GM19238 (cell line): ENCODE data around the gene TEKT1.
"Not testable (repeated sequence)": the region's sequence is repeated elsewhere in the genome, so short reads cannot be mapped to it uniquely, and the experiment has no call there.

Source experiments
- DNase-seq: peaks from one replicate; pipeline ENCODE4 v3.0.0; 2011; ENCODE audit warnings: low spot score; ENCODE audit not compliant: insufficient read length

Gene TEKT1

DNA sequence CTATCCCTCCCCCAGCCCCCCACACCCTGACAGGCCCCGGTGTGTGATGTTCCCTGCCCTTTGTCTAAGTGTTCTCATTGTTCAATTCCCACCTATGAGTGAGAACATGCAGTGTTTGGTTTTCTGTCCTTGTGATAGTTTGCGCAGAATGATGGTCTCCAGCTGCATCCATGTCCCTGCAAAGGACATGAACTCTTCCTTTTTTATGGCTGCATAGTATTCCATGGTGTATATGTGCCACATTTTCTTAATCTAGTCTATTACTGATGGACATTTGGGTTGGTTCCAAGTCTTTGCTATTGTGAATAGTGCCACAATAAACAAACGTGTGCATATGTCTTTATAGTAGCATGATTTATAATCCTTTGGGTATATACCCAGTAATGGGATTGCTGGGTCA lies 15.2 kb downstream of the TEKT1 start:
- not testable (repeated sequence) for DNase-seq

DNA sequence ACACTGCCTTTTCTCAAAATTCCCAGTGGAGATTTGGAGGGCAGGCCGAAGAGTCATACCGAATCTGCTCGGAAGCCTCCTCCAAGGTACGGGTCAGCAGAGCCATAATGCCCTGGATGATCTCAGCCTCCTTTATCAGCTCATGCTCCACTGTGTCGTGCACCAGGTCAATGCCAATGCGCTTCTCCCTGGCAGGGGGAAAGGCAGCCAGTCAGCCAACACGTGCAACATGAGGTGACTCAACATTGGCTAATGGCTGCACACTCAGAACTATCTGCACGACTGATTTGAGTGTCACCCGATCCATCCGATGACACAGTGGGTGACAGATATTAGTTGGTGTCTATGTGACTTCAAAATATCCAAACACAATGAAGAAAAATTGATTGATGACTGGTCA lies 15.8 kb downstream of the TEKT1 start:
- no peak for DNase-seq

DNA sequence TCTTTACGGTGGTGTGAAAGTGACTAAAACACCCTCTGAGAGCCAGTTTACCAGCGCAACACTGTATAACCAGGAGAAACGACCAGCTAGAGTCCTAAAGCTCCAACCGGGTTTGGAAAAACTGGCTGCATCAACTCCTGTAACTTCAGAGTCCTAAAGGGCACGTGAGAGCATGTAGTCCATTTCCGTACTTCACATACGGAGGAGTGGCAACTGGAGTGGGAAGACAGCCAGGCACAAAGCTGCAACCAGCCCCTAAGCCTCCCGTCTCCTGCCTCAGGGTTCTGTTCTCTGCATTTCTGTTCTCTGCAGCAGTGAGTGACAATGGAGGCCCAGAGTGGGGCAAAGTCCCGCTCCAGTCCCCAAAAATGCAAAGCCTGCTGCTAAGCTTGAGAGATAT lies 19.2 kb downstream of the TEKT1 start:
- no peak for DNase-seq

DNA sequence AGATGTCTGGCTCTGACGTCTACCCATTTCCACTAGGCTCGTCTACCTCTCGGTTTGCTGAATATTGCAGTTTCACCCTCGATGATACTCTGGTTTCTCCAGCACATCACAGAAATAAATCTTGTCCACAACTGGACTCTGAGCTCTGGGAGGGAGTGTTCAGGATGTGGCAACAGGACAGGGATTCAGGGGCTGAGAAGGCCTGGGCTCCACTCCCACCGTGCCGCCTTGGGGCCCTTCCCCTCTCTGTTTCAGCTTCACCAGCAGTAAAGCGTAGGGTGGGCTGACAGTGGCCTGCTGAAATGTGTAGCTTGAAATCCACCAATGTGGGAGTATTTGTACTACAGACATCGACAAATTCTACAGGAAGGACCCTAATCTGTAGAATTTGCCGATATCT lies 20.0 kb downstream of the TEKT1 start:
- DNase-seq, result no peak

DNA sequence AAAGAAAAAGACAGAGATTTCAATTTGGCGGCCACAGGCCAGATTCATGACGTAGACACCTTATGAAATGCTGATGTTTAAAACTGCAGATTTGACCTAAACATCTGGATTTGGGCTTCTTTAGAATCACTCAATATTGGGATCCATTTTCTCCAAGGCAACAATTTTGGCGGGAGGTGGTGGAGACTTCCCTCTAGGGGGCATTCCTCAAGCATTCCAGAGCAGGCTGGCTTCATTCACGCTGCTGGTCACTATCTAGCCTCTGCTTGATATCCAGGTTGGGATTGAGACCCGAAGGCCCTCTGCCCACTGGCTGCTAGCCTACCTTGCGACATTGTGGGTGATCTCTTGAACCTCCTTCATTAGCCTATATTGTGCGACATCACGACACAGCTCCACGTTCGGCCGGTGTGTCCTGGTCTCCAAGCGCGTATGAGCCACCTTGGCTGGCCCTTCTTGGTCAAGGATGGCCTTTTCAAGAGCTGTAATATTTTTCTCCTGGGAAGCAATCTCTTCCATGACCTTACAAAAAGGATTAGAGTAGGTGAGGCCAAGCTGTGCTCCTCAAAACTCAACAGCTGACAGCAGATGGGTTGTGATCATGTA lies 31.0 kb downstream of the TEKT1 start:
- no peak for DNase-seq

DNA sequence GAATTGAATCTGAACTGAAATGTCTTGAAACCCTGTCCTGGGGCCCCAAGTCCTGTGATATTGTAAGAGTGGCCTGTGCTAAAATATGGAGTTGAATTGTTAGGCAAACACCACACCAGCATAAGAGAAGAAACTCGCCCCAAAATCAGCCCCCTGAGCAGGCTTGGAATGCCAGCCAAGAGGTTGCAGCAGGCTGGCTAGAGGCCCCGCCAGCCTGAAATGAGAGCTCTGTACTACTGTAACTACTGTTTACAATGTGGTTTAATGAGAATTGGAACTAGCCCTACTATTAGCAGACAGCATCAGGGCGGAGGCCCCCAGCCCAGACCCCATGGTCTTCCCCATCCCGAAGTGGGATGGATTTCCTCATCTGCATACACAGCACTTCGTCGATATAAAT lies 31.8 kb downstream of the TEKT1 start:
- DNase-seq, result no peak

DNA sequence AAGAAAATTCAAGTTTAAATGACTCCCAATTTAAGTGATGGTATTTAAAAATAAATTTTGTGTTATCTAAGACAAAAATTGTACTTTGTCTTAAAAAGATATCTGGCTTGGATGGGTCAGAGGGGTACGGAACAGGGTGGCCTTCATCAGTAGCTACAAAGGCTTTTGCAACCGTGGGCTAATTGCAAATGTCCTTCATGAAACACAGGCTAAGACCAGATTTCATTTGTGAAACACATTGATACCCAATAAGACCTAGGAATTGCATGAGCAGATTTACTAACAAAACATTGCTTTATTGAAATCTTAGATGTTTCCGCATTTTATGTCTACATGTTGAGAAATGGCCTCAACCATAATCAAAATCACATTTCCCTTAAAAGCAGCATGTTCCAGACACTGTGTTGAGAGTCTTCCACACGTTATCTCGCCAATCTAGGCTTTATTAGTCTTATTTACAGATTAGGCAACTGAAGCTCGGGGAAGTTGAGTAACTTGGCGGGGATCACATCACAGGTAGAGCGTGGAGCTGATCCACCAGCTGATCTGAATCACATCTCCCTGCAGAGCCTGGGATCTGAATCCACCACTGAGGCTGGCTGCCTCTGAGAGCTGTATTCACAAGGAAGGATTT lies 33.7 kb downstream of the TEKT1 start:
- DNase-seq, result no peak

DNA sequence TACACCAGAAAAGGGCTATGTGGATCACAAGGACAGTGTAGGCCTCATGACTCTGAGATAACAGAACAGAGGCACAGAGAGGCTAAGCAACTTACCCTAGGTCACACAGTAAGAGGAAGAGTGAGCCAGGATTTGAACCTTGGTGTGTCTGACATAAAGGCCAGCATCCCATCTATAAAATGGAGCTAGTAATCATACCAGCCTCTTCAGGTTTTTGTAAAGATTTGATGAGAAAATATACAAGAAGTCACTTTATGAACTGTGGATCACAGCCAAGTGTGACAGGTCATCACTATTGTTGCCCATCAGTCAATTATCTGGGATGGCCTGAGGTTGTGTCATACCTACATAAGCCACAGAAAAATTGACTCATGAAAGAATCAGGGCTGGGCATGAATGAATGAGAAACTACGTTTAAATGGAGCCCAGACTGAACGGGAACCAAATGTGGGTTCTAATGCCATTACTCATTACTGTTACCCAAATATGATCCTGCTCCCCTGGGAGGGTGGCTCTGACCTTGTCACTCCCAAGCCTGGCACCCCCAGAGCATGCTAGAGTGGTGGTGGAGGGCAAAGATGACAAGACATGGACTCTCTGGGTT lies 34.5 kb downstream of the TEKT1 start:
- DNase-seq, result no peak

DNA sequence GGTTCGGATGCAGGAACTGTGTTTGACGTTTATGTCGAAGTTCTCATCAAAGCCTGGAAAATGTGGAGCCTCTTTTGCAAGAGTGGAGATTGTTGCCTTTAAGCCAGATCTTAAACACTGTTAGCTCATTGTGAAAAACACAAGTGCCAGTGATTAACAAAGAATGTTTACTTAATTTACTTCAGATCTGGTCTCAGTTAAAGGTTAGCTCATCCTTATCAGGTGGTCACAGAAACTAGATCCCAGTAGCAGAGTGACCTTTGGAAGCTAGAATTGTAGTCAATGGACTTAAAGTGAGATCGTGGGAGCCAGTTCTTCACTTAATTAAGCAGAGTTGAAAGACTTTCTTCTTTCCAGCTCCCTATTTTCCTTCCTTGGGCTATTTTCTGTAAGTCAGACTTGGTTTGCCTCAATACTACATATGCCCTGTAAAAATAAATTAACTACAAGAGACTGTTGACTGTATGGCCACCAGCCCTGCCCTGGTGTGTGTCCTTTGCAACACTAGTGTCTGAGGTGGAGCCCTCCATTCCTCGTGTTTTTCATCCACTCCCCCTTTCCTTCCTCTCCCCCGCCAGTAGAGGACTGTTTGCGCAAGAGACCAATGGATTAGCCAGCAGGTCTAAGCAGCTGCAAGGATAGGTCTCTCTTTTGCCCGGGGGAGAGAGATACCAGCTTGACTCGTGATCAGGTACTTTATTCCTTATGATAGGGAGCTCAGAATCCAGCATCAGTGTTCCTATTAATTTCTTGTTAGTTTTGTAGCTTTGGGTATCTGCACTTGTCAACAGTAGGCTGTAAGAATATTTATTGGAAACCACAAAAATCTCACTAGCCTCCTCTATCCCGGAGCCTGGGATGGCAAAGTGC lies 35.3 kb downstream of the TEKT1 start:
- no peak for DNase-seq

DNA sequence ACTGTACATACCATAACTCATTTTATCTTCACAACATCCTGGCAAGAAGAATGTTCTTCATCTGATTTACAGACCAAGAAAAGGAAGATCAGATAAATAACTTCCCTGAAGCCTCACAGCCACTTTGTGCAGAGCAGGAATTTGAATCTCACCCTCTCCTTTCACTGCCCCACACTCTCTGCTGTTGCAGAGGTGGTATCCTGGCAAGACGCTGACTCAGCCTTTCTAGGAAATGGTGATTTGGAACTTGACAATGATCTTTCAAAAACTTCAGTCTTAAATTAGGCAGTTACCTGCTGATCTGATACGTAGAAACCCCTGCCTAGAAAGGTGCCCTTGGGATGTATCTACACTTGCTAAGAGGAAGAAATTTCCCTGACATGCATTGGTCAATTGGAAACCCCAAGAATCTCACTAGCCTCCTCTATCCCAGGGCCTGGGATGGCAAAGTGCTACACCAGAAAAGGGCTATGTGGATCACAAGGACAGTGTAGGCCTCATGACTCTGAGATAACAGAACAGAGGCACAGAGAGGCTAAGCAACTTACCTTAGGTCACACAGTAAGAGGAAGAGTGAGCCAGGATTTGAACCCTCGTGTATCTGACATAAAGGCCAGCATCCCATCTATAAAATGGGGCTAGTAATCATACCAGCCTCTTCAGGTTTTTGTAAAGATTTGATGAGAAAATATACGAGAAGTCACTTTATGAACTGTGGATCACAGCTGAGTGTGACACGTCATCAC lies 37.6 kb downstream of the TEKT1 start:
- no peak for DNase-seq

DNA sequence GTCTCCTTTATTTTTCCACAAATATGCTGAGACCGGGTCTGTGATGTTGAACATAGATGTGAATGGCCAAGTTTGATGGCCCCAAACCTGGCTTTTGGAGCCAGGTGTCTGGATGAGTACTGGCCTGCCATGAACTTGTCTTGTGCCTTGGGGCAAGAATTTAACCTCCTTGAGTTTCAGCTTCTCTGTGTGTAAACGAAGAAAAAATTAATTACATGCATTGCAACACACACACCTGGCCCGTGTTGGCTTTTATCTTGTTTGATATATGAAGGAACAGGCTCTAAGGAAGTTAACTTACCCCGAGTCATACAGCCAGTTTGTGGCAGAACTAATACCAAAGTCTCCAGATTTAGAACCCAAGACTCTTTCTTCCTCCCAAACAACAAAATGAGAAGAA lies 42.4 kb downstream of the TEKT1 start:
- no peak for DNase-seq

DNA sequence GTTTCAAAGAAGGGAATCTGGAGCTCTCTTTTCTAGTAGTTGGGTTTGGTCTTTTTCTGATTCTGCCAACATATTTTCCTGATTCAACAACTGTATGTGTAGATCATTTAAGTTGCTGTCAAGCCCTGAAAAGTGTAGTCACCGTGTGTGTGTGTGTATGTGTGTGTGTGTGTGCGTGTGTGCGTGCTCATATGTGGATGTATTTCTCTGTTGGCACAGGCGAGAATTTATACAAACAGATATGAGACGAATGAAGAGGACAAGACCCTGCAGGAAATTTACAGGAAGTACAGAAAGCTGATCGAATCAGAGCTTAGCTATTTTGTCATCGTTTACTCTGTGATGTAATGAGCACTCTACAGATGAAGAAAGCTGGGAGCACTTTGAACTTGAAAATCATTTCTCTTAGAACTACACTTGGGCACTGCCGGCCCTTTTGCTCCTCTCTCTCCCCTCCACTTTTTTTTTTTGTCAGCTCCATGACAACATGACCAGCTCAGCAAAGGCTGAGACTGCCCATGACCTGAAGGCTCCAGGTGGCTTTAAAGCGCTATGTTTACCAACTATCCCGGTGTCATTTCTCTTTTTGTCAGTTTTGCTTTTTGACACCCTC lies 44.3 kb downstream of the TEKT1 start:
- DNase-seq, result no peak

DNA sequence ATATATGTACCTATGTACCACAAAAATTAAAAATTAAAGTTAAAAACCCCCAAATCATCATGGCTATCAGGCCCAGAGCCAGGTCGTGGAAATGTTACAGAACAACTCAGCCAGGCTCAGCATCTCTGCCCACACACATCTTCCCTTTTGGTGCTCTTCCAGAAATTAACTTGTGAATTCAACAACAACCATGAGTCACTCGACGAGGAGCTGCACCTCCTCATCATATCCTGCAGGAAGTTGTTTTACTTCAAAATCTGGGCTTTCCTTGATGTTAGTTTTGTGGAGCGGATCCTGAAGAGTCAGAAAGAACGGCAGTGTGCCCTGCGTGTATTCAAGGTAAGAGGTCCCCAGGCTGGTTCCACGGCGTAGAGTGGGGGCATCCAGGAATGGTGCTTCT lies 44.9 kb downstream of the TEKT1 start:
- DNase-seq, result no peak

DNA sequence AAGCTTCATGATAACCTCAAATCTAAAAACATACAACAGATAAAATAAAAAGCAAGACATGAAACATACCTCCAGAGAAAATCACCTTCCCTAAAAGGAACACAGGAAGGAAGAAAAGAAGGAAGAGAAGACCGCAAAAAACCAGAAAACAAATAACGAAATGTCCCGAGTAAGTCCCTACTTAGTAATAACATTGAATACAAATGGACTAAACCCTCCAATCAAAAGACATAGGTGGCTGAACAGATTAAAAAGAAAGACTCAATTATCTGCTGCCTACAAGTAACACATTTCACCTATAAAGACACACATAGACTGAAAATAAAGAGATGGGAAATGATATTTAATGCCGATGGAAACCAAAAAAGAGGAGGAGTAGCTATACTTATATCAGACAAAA lies 49.3 kb downstream of the TEKT1 start:
- DNase-seq, result no peak

DNA sequence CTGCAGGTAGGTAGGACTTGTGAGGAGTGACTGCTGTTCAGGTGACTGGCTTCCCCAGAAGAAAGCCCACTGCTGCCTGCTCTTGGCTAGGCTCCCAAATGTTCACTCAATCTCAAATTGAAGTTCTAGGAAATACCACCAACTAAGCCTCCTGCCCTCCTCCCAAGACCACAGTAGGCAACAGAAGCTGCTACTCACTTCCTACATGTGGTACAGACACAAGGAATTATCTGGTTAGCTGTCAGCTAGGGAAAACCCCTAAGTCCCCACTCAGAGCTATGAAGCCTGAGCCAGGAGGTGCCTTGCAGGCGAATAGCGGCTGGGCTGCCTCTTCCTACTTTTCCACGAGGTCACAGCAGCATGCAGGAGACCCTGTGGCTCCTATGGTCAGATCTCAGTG lies 50.6 kb downstream of the TEKT1 start:
- no peak for DNase-seq

DNA sequence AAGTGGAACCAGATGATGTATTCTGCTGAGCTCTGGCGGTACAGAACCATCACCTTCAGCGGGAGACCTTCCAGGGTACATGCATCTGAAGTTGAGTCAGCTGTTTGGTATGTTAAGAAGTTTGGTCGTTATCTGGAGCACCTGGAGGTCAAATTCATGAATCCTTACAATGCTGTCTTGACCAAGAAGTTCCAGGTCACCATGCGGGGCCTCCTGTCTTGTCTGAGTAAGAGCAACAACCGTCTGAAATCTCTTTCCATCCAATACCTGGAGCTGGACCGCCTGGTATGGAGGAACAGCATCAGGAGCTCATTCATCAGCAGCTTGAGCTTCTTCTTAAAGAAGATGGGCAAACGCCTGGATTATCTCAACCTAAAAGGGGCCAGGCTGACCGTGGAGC lies 51.5 kb downstream of the TEKT1 start:
- no peak for DNase-seq

DNA sequence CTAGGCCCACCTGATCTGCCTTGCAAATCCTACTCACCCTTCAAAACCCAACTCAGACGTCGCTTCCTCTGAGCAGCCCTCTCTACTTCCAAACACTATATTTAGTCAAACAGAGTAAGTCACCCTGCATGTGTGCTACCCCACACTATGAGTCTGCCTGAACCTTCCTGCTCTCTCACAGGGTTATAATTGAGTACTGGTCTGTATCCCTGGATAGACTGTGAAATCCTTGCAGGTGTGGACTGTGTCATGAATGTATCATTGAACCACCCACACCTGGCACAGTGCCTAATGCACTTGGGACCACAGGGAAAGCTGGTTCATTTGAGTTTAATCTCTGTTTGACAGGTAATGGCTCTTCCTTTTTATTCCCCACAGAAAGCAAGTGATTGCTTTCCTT lies 52.1 kb downstream of the TEKT1 start:
- no peak for DNase-seq

DNA sequence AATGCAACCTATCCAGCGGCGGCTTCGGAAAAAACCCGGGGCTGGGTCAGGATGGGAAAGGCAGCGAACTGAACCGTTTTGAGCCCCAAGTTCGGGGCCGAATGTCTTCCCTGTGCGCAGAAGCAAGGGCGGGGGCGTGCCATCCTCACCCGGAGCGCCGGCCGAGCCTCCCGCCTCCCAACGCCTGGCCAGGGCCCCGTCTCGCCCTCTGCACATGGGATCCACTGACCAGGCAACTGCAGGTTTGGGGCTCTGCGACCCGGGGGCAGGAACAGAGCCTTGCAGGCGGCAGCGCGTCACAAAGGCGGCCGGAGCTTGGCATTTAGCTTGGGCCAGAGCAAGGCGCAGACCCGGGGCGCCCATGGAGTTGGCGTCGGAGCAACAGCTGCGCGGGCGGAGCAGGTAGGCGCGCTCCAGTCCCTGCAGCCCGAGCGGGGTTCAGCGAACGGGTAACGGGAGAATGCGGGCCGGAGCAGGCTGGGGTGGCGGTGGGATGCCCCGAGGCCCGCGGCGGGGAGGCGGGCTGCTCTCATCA lies 55.6 kb downstream of the TEKT1 start, which contains the start of gene FBXO39:
Gene FBXO39, plus strand, starts transcription at position 345 of the 535 bp plus-strand sequence. CDS start 3,654 bp downstream, outside the sequence.
- no peak for DNase-seq

DNA sequence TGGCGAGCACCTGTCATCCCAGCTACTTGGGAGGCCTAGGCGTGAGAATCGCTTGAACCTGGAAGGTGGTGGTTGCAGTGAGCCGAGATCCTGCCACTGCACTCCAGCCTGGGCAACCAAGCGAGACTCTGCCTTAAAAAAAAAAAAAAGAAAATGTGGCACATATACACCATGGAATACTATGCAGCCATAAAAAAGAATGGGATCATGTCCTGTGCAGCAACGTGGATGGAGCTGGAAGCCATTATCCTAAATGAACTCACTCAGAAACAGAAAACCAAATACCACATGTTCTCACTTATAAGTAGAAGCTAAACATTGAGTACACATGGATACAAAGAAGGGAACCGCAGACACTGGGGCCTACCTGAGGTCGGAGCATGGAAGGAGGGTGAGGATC lies 56.6 kb downstream of the TEKT1 start:
- not testable (repeated sequence) for DNase-seq

DNA sequence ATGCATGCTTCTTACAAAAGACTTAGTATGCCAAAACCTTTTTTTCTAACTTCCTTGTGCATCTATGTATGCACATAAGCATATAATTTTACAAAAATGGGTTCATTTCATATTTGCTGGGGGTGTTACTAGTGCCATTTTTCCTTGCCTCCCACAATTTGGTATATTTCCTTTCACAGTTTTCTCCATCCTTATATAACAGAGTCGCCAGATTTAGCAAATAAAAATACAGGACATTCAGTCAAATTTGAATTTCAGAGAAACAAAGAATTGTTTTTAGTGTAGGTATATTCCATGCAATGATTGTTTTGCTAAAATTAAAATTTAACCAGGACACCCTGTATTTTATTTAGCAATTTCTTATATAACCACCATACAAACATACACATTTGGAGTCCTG lies 59.5 kb downstream of the TEKT1 start:
- no peak for DNase-seq

DNA sequence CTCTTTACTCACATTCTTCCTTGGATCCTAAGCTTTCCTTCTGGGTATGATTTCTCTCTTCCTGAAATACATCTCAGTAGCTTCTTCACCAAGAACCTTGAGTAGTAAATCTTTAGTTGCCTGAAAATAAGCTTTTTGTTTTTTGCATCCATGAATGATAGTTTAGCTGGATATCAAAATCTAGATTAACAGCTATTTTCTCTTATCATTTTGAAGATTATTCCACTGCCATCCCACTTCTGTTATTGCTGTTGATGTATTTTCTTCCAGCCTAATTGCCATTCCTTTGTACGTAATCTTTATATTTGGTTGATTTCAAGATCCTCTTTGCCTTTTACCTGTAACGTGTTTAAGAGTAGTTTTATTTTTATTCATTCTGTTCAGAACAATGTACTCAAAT lies 63.1 kb downstream of the TEKT1 start:
- no peak for DNase-seq
